ENCODE results near the gene OR4Q3. TPM values are rescaled to one million over a fixed set of nuclear protein-coding genes. Genes with fewer than 3 reads are reported as not detected.
"Not testable (repeated sequence)": the region's sequence is repeated elsewhere in the genome, so short reads cannot be mapped to it uniquely, and the experiment has no call there.

The OR4Q3 gene
- total RNA-seq, 2 experiments from 2014 or later, result not detected

- DNase-seq; H3K27ac Mint-ChIP-seq; CTCF ChIA-PET; POLR2A ChIA-PET; ATAC-seq; H3K9me3 Mint-ChIP-seq (ENCODE audit: insufficient read depth); H3K36me3 Mint-ChIP-seq (ENCODE audit: low read depth); H3K4me3 Mint-ChIP-seq; H3K27me3 Mint-ChIP-seq (ENCODE audit: low read depth); H3K4me1 Mint-ChIP-seq (ENCODE audit: low read depth): not testable (repeated sequence)
Measured at GRCh38 chr14:19788150-19788549, 44.8 kb downstream of the OR4Q3 start.

GRCh38 chr14:19796520-19797108, 53.2 kb downstream of the OR4Q3 start:
- H3K27ac Mint-ChIP-seq; DNase-seq; H3K4me1 Mint-ChIP-seq (ENCODE audit: low read depth); H3K27me3 Mint-ChIP-seq (ENCODE audit: low read depth); H3K4me3 Mint-ChIP-seq; H3K36me3 Mint-ChIP-seq (ENCODE audit: low read depth); ATAC-seq; CTCF ChIA-PET; POLR2A ChIA-PET; H3K9me3 Mint-ChIP-seq (ENCODE audit: insufficient read depth): not testable (repeated sequence)

Other genes starting within 250 kb of the OR4Q3 start
- gene OR11H2, start 29.7 kb upstream of the OR4Q3 start, total RNA-seq, result not detected
- not detected for gene OR4M1, start 29.9 kb downstream of the OR4Q3 start, total RNA-seq
- not detected for gene OR4N2, start 60.2 kb downstream of the OR4Q3 start, total RNA-seq
- gene OR4K2, start 131.6 kb downstream of the OR4Q3 start, total RNA-seq, result not detected
- gene OR4K5, start 177.0 kb downstream of the OR4Q3 start, total RNA-seq, result not detected
- not detected for gene OR4K1, start 187.3 kb downstream of the OR4Q3 start, total RNA-seq
- gene OR4K15, start 232.0 kb downstream of the OR4Q3 start, total RNA-seq, result not detected